HepG2 (cell line): ENCODE measurements around the gene IQGAP2. TPM values are rescaled to one million over a fixed set of nuclear protein-coding genes. Genes with fewer than 3 reads are reported as not detected.

ENCODE experiments used
- ATF7-NPFF ChIP-seq: sonication (generic); formaldehyde crosslinking; IDR thresholded peaks from 2 replicates; pipeline ENCODE4 v1.8.1; 2023; ENCODE audit warnings: mild to moderate bottlenecking, low read depth, missing genetic modification reagents, moderate library complexity
- DPF2 ChIP-seq: sonication (generic); formaldehyde crosslinking; IDR thresholded peaks from 2 replicates; pipeline ENCODE4 v1.4.0; 2020; ENCODE audit warnings: mild to moderate bottlenecking, low read depth, missing genetic modification reagents, borderline replicate concordance
- EP300 ChIP-seq, 3 experiments: sonication (generic) in 1 of 3; formaldehyde crosslinking in 1 of 3; IDR thresholded peaks; 2 replicates each; pipeline versions ENCODE4 v1.5.1 to v1.6.1; 2011 to 2020; ENCODE audit warnings: low read depth in 2 of 3, low read length in 2 of 3, borderline replicate concordance in 1 of 3, improper control_type of control experiment in 1 of 3, mild to moderate bottlenecking in 1 of 3, missing genetic modification reagents in 1 of 3, moderate library complexity in 1 of 3
- GABPA ChIP-seq, 2 experiments: IDR thresholded peaks; 2 replicates each; pipeline ENCODE4 v1.6.1; 2011 to 2016; ENCODE audit warnings: low read depth in 2 of 2, low read length in 1 of 2, missing biosample characterization in 1 of 2, missing genetic modification characterization in 1 of 2
- KAT2B ChIP-seq: fragments of 150-350 bp; IDR thresholded peaks from 2 replicates; pipeline ENCODE4 v1.6.1; 2014; ENCODE audit warnings: low read depth, low read length, borderline replicate concordance
- LCORL ChIP-seq, 2 experiments: fragments of 450-650 bp in 1 of 2; sonication (generic) in 1 of 2; formaldehyde crosslinking in 1 of 2; IDR thresholded peaks; 2 replicates each; pipeline versions ENCODE4 v1.5.0 to v1.6.1; 2017 to 2020; ENCODE audit warnings: antibody characterized with exemption in 1 of 2, missing genetic modification reagents in 1 of 2
- NCOR1 ChIP-seq: fragments of 200-600 bp; sonication (generic); IDR thresholded peaks from 2 replicates; pipeline ENCODE4 v1.7.0; 2017; ENCODE audit warnings: antibody characterized with exemption, low read length, borderline replicate concordance
- PITX1 ChIP-seq: sonication (generic); formaldehyde crosslinking; IDR thresholded peaks from 2 replicates; pipeline ENCODE4 v1.5.1; 2020; ENCODE audit warnings: mild to moderate bottlenecking, missing genetic modification reagents
- TOE1 ChIP-seq: sonication (generic); formaldehyde crosslinking; IDR thresholded peaks from 2 replicates; pipeline ENCODE4 v1.4.0; 2020; ENCODE audit warnings: mild to moderate bottlenecking, missing genetic modification reagents
- ZFP1 ChIP-seq: IDR thresholded peaks from 2 replicates; pipeline ENCODE4 v1.6.1; 2016
- ZKSCAN5 ChIP-seq: sonication (generic); formaldehyde crosslinking; IDR thresholded peaks from 2 replicates; pipeline ENCODE4 v1.5.1; 2020; ENCODE audit warnings: mild to moderate bottlenecking, missing genetic modification reagents
- ZNF205 ChIP-seq: IDR thresholded peaks from 2 replicates; pipeline ENCODE4 v1.6.1; 2018; ENCODE audit warnings: missing biosample characterization, missing genetic modification reagents
- ZNF720 ChIP-seq: sonication (generic); formaldehyde crosslinking; IDR thresholded peaks from 2 replicates; pipeline ENCODE4 v1.4.0; 2020; ENCODE audit warnings: missing genetic modification reagents
- polyA plus RNA-seq, 8 experiments: library from polyadenylated mRNA; depleted of rRNA in 3 of 8; stranded (reverse) in 7 of 8; unstranded in 1 of 8; fragments of >200 nt; fragmentation: Illumina TruSeq in 4 of 8; extraction: Trizol in 4 of 8; gene quantifications; 2 replicates each; pipeline versions ENCODE4 v1.2.1 to v1.2.3, GENCODE V29; 2011 to 2016; ENCODE audit warnings: low read depth in 4 of 8, missing spikeins in 1 of 8, mixed read lengths in 1 of 8; ENCODE audit not compliant: insufficient read depth in 1 of 8
- total RNA-seq, 5 experiments: library from RNA; depleted of rRNA; stranded (reverse); fragments of >200 nt; fragmentation: Illumina TruSeq; extraction: Trizol; gene quantifications; 2 replicates each; pipeline ENCODE4 v1.2.3, GENCODE V29; 2016; ENCODE audit warnings: low read depth in 1 of 5
- TF ChIP-seq, protein P1 (sequence below): sonication (generic); formaldehyde crosslinking; IDR thresholded peaks from 2 replicates; pipeline ENCODE4 v1.5.1; 2020; ENCODE audit warnings: missing genetic modification reagents, mild to moderate bottlenecking, borderline replicate concordance
- TF ChIP-seq, protein P2 (sequence below): sonication (generic); formaldehyde crosslinking; IDR thresholded peaks from 2 replicates; pipeline ENCODE4 v1.4.0; 2020; ENCODE audit warnings: missing genetic modification reagents
- TF ChIP-seq, protein P3 (sequence below): sonication (generic); formaldehyde crosslinking; IDR thresholded peaks from 2 replicates; pipeline ENCODE4 v1.5.0; 2020; ENCODE audit warnings: missing genetic modification reagents, mild to moderate bottlenecking, borderline replicate concordance

IQGAP2 gene
- total and polyA plus RNA-seq, 2 of the 13 experiments (the other 11 are each of a cell fraction or from before 2014, with no cell fraction given): 35.2 to 83.3 TPM

DNA sequence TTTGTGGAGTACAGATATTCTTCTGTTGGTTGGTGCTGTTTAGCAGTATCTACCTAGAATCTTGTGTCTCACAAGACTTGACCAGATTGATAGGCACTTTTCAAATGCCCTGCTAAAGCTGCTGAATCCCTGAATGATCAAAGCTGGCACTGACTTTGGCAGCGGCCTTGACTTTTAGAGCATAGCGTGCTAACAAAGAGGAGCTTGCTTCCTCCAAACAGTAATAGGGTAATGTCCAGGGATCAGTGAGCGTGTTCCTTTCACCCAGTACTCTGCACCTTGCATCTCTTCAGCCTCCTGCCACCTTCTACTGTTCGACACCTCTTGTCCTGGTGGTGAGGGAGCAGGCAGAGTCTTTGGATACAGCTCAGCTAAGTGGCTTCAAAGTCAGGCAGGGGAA lies 100.8 kb downstream of the IQGAP2 start (continued):
- TF ChIP-seq, protein P1, sequence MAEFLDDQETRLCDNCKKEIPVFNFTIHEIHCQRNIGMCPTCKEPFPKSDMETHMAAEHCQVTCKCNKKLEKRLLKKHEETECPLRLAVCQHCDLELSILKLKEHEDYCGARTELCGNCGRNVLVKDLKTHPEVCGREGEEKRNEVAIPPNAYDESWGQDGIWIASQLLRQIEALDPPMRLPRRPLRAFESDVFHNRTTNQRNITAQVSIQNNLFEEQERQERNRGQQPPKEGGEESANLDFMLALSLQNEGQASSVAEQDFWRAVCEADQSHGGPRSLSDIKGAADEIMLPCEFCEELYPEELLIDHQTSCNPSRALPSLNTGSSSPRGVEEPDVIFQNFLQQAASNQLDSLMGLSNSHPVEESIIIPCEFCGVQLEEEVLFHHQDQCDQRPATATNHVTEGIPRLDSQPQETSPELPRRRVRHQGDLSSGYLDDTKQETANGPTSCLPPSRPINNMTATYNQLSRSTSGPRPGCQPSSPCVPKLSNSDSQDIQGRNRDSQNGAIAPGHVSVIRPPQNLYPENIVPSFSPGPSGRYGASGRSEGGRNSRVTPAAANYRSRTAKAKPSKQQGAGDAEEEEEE (CRISPR knock-in tag): no peak
- TF ChIP-seq ZNF720 (CRISPR knock-in tag) (no peak), ZNF205 (no peak), TOE1 (no peak), ZFP1 (CRISPR knock-in tag) (no peak), LCORL (IDR thresholded peaks at IDR 0.05) (no peak), LCORL (CRISPR knock-in tag; IDR thresholded peaks at IDR 0.05) (0 out of 2 replicates have a peak, but pooled peaks have one; percentile 36), GABPA (IDR thresholded peaks at IDR 0.05; ENCODE audit: low read depth, low read length) (no peak), GABPA (CRISPR knock-in tag; IDR thresholded peaks at IDR 0.05; ENCODE audit: low read depth) (no peak), NCOR1 (peak; percentile 24; the same call in 1 of the 2 replicates), KAT2B (no peak), PITX1 (CRISPR knock-in tag) (0 out of 2 replicates have a peak, but pooled peaks have one; percentile 23), ATF7-NPFF (CRISPR knock-in tag) (no peak), DPF2 (CRISPR knock-in tag) (no peak), EP300 (IDR thresholded peaks at IDR 0.05; ENCODE audit: low read depth in 2 of 2, low read length in 2 of 2) (peak in 1 of 2 experiments; percentile 20; a peak in 1 of 4 replicates), EP300 (CRISPR knock-in tag; IDR thresholded peaks at IDR 0.05; ENCODE audit: borderline replicate concordance) (no peak), ZKSCAN5 (CRISPR knock-in tag) (no peak)
- TF ChIP-seq, protein P2, sequence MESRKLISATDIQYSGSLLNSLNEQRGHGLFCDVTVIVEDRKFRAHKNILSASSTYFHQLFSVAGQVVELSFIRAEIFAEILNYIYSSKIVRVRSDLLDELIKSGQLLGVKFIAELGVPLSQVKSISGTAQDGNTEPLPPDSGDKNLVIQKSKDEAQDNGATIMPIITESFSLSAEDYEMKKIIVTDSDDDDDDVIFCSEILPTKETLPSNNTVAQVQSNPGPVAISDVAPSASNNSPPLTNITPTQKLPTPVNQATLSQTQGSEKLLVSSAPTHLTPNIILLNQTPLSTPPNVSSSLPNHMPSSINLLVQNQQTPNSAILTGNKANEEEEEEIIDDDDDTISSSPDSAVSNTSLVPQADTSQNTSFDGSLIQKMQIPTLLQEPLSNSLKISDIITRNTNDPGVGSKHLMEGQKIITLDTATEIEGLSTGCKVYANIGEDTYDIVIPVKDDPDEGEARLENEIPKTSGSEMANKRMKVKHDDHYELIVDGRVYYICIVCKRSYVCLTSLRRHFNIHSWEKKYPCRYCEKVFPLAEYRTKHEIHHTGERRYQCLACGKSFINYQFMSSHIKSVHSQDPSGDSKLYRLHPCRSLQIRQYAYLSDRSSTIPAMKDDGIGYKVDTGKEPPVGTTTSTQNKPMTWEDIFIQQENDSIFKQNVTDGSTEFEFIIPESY: 0 out of 2 replicates have a peak, but pooled peaks have one; percentile 18
- TF ChIP-seq, protein P3, sequence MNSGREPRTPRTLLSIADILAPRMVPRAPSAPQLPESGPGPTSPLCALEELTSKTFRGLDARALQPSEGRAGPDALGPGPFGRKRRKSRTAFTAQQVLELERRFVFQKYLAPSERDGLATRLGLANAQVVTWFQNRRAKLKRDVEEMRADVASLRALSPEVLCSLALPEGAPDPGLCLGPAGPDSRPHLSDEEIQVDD (CRISPR knock-in tag): no peak
- TF ChIP-seq, all 625 proteins: peak for 15
